ENCODE measurements around the gene BABAM2. TPM values are rescaled to one million over a fixed set of nuclear protein-coding genes. Genes with fewer than 3 reads are reported as not detected.

The BABAM2 gene
- total RNA-seq, 1 donor from 2014 or later: 33.9 TPM

GRCh38 chr2:28263690-28264089, 373.2 kb downstream of the BABAM2 start:
- TF ChIP-seq CTCF (IDR thresholded peaks at IDR 0.05): no peak
- H3K36me3 Mint-ChIP-seq (ENCODE audit: low read depth): peaks cover 3% of the 10 kb centered on the region
- H3K27ac Mint-ChIP-seq (ENCODE audit: unreplicated experiment): no peak overlapping the region
- no peak overlapping the region for H3K4me3 Mint-ChIP-seq (ENCODE audit: unreplicated experiment)
- peaks cover 7% of the 10 kb centered on the region for H3K4me1 Mint-ChIP-seq (ENCODE audit: low read depth)
- H3K27me3 Mint-ChIP-seq (ENCODE audit: low read depth): no peaks in the 10 kb centered on the region
- no peak for DNase-seq (ENCODE audit: low spot score)
- peaks cover 2% of the 10 kb centered on the region for H3K9me3 Mint-ChIP-seq (ENCODE audit: low read depth)

- Mint-ChIP-seq H3K4me3 (ENCODE audit: unreplicated experiment) (no peak overlapping the region), H3K36me3 (ENCODE audit: low read depth) (no peaks in the 10 kb centered on the region), H3K27ac (ENCODE audit: unreplicated experiment) (no peak overlapping the region), H3K27me3 (ENCODE audit: low read depth) (no peaks in the 10 kb centered on the region), H3K9me3 (ENCODE audit: low read depth) (no peaks in the 10 kb centered on the region), H3K4me1 (ENCODE audit: low read depth) (peaks cover 33% of the 10 kb centered on the region)
- no peak for DNase-seq (ENCODE audit: low spot score)
- no peak for TF ChIP-seq CTCF (IDR thresholded peaks at IDR 0.05)
These were observed 376.8 kb downstream of the BABAM2 start for GRCh38 chr2:28267282-28267681.

GRCh38 chr2:28268386-28268785, 377.9 kb downstream of the BABAM2 start:
- no peak overlapping the region for H3K27ac Mint-ChIP-seq (ENCODE audit: unreplicated experiment)
- H3K36me3 Mint-ChIP-seq (ENCODE audit: low read depth): no peaks in the 10 kb centered on the region

GRCh38 chr2:28269019-28269784, 378.7 kb downstream of the BABAM2 start:
- no peaks in the 10 kb centered on the region for H3K36me3 Mint-ChIP-seq (ENCODE audit: low read depth)
- no peaks in the 10 kb centered on the region for H3K9me3 Mint-ChIP-seq (ENCODE audit: low read depth)
- no peak overlapping the region for H3K4me3 Mint-ChIP-seq (ENCODE audit: unreplicated experiment)
- peak overlapping the region; percentile 34 for H3K27ac Mint-ChIP-seq (ENCODE audit: unreplicated experiment)
- no peak for TF ChIP-seq CTCF (IDR thresholded peaks at IDR 0.05)
- H3K27me3 Mint-ChIP-seq (ENCODE audit: low read depth): no peaks in the 10 kb centered on the region
- DNase-seq (ENCODE audit: low spot score): no peak
- peaks cover 43% of the 10 kb centered on the region for H3K4me1 Mint-ChIP-seq (ENCODE audit: low read depth)

More at GRCh38 chr2:28268386-28268785, 377.9 kb downstream of the BABAM2 start:
- peaks cover 39% of the 10 kb centered on the region for H3K4me1 Mint-ChIP-seq (ENCODE audit: low read depth)
- DNase-seq (ENCODE audit: low spot score): no peak
- no peak overlapping the region for H3K4me3 Mint-ChIP-seq (ENCODE audit: unreplicated experiment)
- no peaks in the 10 kb centered on the region for H3K9me3 Mint-ChIP-seq (ENCODE audit: low read depth)
- no peak for TF ChIP-seq CTCF (IDR thresholded peaks at IDR 0.05)
- no peaks in the 10 kb centered on the region for H3K27me3 Mint-ChIP-seq (ENCODE audit: low read depth)

GRCh38 chr2:28270456-28271152, 380.1 kb downstream of the BABAM2 start:
- TF ChIP-seq CTCF (IDR thresholded peaks at IDR 0.05): no peak
- no peak for DNase-seq (ENCODE audit: low spot score)
- Mint-ChIP-seq H3K27ac (ENCODE audit: unreplicated experiment) (peak overlapping the region; percentile 57), H3K4me3 (ENCODE audit: unreplicated experiment) (no peak overlapping the region), H3K4me1 (ENCODE audit: low read depth) (peaks cover 56% of the 10 kb centered on the region), H3K9me3 (ENCODE audit: low read depth) (no peaks in the 10 kb centered on the region), H3K27me3 (ENCODE audit: low read depth) (no peaks in the 10 kb centered on the region), H3K36me3 (ENCODE audit: low read depth) (no peaks in the 10 kb centered on the region)
